SKM-1 treated with dmso at 0.1 percent for 144 hours (cell line): ENCODE results near the gene GRM4.

Experiments used
- DNase-seq: peaks from one replicate; lab custom pipeline; 2025; ENCODE audit not compliant: unreplicated experiment; lab: John Stamatoyannopoulos, UW

The GRM4 gene

GRCh38 chr6:34143196-34143883 is 2.5 kb downstream of the GRM4 start:
- no peak for DNase-seq

GRCh38 chr6:34142061-34142998 is 3.6 kb downstream of the GRM4 start:
- no peak for DNase-seq

GRCh38 chr6:34140075-34140474 is 5.8 kb downstream of the GRM4 start:
- DNase-seq = no peak

GRCh38 chr6:34138914-34139510 is 6.9 kb downstream of the GRM4 start:
- DNase-seq = no peak

- DNase-seq = no peak
These were observed 7.7 kb downstream of the GRM4 start for GRCh38 chr6:34138191-34138590.

- no peak for DNase-seq
These were observed 10.3 kb downstream of the GRM4 start for GRCh38 chr6:34135541-34135940.

- DNase-seq = no peak
These were observed 13.3 kb downstream of the GRM4 start for GRCh38 chr6:34132486-34133185.

GRCh38 chr6:34131326-34132290 is 14.3 kb downstream of the GRM4 start:
- DNase-seq = no peak

GRCh38 chr6:34130862-34131261 is 15.0 kb downstream of the GRM4 start:
- no peak for DNase-seq

GRCh38 chr6:34129753-34130152 is 16.1 kb downstream of the GRM4 start:
- DNase-seq = no peak

- DNase-seq = no peak
These were observed 17.8 kb downstream of the GRM4 start for GRCh38 chr6:34128045-34128444.

- no peak for DNase-seq
These were observed 19.5 kb downstream of the GRM4 start for GRCh38 chr6:34126419-34126818.

- DNase-seq = no peak
These were observed 19.9 kb downstream of the GRM4 start for GRCh38 chr6:34125939-34126338.

GRCh38 chr6:34120953-34121675 is 24.8 kb downstream of the GRM4 start:
- no peak for DNase-seq

- no peak for DNase-seq
These were observed 30.0 kb downstream of the GRM4 start for GRCh38 chr6:34115915-34116314.

- no peak for DNase-seq
These were observed 30.5 kb downstream of the GRM4 start for GRCh38 chr6:34115403-34115795.

GRCh38 chr6:34114695-34115402 is 31.0 kb downstream of the GRM4 start:
- DNase-seq = no peak

- DNase-seq = no peak
These were observed 32.4 kb downstream of the GRM4 start for GRCh38 chr6:34113532-34113931.

GRCh38 chr6:34112126-34112525 is 33.8 kb downstream of the GRM4 start:
- DNase-seq = no peak
